ENCODE measurements around the gene EME1. TPM values are rescaled to one million over a fixed set of nuclear protein-coding genes. Genes with fewer than 3 reads are reported as not detected.

The EME1 gene
- total and polyA plus RNA-seq, 2 of the 8 experiments (the other 6 are each of a cell fraction or from before 2014, with no cell fraction given): 13.9 to 16.3 TPM

DNA sequence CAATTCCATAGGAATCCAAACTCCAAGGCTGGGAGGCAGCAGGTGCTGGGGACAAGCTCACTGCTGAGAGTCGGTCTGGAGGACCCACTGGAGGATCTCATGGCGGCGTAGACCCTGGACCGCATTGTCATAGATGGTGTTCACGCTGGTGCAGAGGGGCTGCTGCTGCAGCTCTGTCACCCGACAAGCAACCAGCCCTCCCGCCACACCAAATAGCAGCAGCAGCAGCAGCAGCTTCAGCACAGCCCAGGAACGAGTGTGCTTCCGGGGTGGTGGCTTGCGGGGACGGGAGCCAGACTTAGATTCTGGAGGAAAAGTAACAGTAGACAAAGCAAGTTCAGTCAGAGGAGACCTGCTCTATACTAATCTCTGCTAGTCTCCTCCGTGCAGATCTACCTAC lies 9.9 kb downstream of the EME1 start (continued):
- TF ChIP-seq, protein P1, sequence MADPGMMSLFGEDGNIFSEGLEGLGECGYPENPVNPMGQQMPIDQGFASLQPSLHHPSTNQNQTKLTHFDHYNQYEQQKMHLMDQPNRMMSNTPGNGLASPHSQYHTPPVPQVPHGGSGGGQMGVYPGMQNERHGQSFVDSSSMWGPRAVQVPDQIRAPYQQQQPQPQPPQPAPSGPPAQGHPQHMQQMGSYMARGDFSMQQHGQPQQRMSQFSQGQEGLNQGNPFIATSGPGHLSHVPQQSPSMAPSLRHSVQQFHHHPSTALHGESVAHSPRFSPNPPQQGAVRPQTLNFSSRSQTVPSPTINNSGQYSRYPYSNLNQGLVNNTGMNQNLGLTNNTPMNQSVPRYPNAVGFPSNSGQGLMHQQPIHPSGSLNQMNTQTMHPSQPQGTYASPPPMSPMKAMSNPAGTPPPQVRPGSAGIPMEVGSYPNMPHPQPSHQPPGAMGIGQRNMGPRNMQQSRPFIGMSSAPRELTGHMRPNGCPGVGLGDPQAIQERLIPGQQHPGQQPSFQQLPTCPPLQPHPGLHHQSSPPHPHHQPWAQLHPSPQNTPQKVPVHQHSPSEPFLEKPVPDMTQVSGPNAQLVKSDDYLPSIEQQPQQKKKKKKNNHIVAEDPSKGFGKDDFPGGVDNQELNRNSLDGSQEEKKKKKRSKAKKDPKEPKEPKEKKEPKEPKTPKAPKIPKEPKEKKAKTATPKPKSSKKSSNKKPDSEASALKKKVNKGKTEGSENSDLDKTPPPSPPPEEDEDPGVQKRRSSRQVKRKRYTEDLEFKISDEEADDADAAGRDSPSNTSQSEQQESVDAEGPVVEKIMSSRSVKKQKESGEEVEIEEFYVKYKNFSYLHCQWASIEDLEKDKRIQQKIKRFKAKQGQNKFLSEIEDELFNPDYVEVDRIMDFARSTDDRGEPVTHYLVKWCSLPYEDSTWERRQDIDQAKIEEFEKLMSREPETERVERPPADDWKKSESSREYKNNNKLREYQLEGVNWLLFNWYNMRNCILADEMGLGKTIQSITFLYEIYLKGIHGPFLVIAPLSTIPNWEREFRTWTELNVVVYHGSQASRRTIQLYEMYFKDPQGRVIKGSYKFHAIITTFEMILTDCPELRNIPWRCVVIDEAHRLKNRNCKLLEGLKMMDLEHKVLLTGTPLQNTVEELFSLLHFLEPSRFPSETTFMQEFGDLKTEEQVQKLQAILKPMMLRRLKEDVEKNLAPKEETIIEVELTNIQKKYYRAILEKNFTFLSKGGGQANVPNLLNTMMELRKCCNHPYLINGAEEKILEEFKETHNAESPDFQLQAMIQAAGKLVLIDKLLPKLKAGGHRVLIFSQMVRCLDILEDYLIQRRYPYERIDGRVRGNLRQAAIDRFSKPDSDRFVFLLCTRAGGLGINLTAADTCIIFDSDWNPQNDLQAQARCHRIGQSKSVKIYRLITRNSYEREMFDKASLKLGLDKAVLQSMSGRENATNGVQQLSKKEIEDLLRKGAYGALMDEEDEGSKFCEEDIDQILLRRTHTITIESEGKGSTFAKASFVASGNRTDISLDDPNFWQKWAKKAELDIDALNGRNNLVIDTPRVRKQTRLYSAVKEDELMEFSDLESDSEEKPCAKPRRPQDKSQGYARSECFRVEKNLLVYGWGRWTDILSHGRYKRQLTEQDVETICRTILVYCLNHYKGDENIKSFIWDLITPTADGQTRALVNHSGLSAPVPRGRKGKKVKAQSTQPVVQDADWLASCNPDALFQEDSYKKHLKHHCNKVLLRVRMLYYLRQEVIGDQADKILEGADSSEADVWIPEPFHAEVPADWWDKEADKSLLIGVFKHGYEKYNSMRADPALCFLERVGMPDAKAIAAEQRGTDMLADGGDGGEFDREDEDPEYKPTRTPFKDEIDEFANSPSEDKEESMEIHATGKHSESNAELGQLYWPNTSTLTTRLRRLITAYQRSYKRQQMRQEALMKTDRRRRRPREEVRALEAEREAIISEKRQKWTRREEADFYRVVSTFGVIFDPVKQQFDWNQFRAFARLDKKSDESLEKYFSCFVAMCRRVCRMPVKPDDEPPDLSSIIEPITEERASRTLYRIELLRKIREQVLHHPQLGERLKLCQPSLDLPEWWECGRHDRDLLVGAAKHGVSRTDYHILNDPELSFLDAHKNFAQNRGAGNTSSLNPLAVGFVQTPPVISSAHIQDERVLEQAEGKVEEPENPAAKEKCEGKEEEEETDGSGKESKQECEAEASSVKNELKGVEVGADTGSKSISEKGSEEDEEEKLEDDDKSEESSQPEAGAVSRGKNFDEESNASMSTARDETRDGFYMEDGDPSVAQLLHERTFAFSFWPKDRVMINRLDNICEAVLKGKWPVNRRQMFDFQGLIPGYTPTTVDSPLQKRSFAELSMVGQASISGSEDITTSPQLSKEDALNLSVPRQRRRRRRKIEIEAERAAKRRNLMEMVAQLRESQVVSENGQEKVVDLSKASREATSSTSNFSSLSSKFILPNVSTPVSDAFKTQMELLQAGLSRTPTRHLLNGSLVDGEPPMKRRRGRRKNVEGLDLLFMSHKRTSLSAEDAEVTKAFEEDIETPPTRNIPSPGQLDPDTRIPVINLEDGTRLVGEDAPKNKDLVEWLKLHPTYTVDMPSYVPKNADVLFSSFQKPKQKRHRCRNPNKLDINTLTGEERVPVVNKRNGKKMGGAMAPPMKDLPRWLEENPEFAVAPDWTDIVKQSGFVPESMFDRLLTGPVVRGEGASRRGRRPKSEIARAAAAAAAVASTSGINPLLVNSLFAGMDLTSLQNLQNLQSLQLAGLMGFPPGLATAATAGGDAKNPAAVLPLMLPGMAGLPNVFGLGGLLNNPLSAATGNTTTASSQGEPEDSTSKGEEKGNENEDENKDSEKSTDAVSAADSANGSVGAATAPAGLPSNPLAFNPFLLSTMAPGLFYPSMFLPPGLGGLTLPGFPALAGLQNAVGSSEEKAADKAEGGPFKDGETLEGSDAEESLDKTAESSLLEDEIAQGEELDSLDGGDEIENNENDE (IDR thresholded peaks at IDR 0.05; ENCODE audit: insufficient replicate concordance, low read length): no peak
- no peak for TF ChIP-seq GTF2F1 (IDR thresholded peaks at IDR 0.05; ENCODE audit: borderline replicate concordance, low read depth, low read length)

All from H1 (cell line).